Uterus (tissue), 2 donors: ENCODE measurements around the gene NDUFS6.

ENCODE experiments used
- CTCF ChIP-seq, 4 experiments: fragments of 200-600 bp in 2 of 4; fragments of 450-650 bp in 2 of 4; sonication (generic) in 2 of 4; IDR thresholded peaks; one replicate each; pipeline ENCODE4 v1.5.1; 2016 to 2019; ENCODE audit warnings: antibody characterized with exemption in 4 of 4, mild to moderate bottlenecking in 2 of 4, moderate library complexity in 1 of 4
- POLR2A ChIP-seq, 2 donors: fragments of 450-650 bp; IDR thresholded peaks; one replicate each; pipeline ENCODE4 v1.6.1; 2016; ENCODE audit warnings: antibody characterized with exemption in 2 of 2, mild to moderate bottlenecking in 1 of 2, moderate library complexity in 1 of 2

DNA sequence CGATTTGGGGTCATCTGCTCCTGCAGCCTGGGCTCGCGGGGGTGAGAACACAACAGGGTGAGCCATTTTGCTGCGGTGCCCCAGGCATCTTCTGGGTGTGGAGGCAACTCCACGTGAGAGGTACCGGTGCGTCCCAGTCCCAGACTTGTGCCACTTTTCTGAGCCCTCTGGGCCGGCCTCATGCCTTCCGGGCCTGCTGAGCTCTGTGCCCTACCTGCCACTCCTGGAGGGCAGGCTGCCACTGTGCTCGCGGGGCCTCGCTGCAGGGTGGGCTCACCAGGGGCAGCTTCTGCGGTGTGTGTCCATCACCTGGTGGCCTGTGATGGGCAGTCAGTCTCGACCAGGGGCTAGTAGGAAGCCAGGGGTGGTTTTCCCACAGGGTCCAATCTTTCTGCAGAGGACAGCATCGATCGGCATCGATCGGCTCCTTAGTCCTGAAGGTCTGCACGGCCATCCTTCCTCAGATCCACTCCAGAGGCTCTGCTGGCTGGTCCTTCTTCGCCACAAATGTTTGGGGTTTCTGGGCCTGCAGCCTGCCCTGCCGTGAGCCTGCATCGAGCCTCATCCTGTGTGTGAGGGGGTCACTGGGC is 58.9 kb downstream of the NDUFS6 start:
- no peak for TF ChIP-seq CTCF (IDR thresholded peaks at IDR 0.05)
- no peak for TF ChIP-seq POLR2A (IDR thresholded peaks at IDR 0.05)
